A549 (cell line): ENCODE measurements around the gene HOXD8. TPM values are rescaled to one million over a fixed set of nuclear protein-coding genes. Genes with fewer than 3 reads are reported as not detected.

Source experiments
- ATAC-seq, 2 experiments: fragments of 200-7000 bp in 1 of 2; fragments of >200 bp in 1 of 2; cut with Nextera tagmentation in 1 of 2; cut with Tn5 transposase in 1 of 2; 3 replicates each; pipeline versions ENCODE4 v1.8.0 to v1.9.1; 2018 to 2020; ENCODE audit warnings: mild to moderate bottlenecking in 1 of 2, moderate library complexity in 1 of 2
- CTCF ChIA-PET: fragments of 300-600 bp; sonication (Branson Sonifier 250); formaldehyde crosslinking; extraction: SDS; loops from one replicate; lab custom pipeline; 2021; ENCODE audit warnings: antibody characterized with exemption, inconsistent platforms; lab: Yijun Ruan, JAX
- POLR2A ChIA-PET: fragments of 350-600 bp; formaldehyde crosslinking; extraction: SDS; loops from one replicate; lab custom pipeline; 2021; ENCODE audit warnings: antibody characterized with exemption, inconsistent platforms; lab: Yijun Ruan, JAX
- DNase-seq, 2 experiments: peaks; one replicate each; pipeline versions ENCODE4 v3.0.0 to v3.0.0-alpha.2; 2011 to 2016; ENCODE audit warnings: low read depth in 1 of 2, low spot score in 1 of 2
- FAIRE-seq: peaks from 2 replicates; lab custom pipeline; 2011; peaks lifted over from hg19 to GRCh38; lab: Jason Lieb, UNC
- H3K27ac ChIP-seq, 2 experiments: fragments of >200 bp; sonication (Bioruptor Twin); formaldehyde crosslinking; 3 replicates each; pipeline ENCODE4 v1.5.1; 2016 to 2017
- H3K4me1 ChIP-seq: fragments of >200 bp; sonication (Bioruptor Twin); formaldehyde crosslinking; 3 replicates; pipeline ENCODE4 v1.6.1; 2016
- H3K4me2 ChIP-seq: fragments of >200 bp; sonication (Bioruptor Twin); formaldehyde crosslinking; 3 replicates; pipeline ENCODE4 v1.6.1; 2016
- H3K4me3 ChIP-seq: fragments of >200 bp; sonication (Bioruptor Twin); formaldehyde crosslinking; 3 replicates; pipeline ENCODE4 v1.5.1; 2016
- H3K9me3 ChIP-seq: fragments of >200 bp; sonication (Bioruptor Twin); formaldehyde crosslinking; 3 replicates; pipeline ENCODE4 v1.6.1; 2016
- BCL3 ChIP-seq: fragments of >200 bp; sonication (Bioruptor Twin); formaldehyde crosslinking; IDR thresholded peaks from 3 replicates; pipeline ENCODE4 v1.6.1; 2016
- BHLHE40 ChIP-seq: IDR thresholded peaks from 2 replicates; pipeline ENCODE4 v1.6.1; 2012; ENCODE audit warnings: low read depth, low read length, inconsistent platforms
- CBX8 ChIP-seq: fragments of 200-600 bp; sonication (generic); IDR thresholded peaks from 2 replicates; pipeline ENCODE4 v1.6.1; 2016
- CHD2 ChIP-seq: fragments of 150-350 bp; IDR thresholded peaks from 2 replicates; pipeline ENCODE4 v1.6.1; 2014; ENCODE audit warnings: low read length; ENCODE audit not compliant: partially characterized antibody
- ESRRA ChIP-seq: fragments of 150-350 bp; IDR thresholded peaks from 2 replicates; pipeline ENCODE4 v1.6.1; 2014; ENCODE audit warnings: mild to moderate bottlenecking, low read length, borderline replicate concordance
- FOXS1 ChIP-seq: fragments of 250-450 bp; sonication (Bioruptor Pico); IDR thresholded peaks from 2 replicates; pipeline ENCODE4 v1.5.0; 2020; ENCODE audit warnings: mild to moderate bottlenecking, moderate library complexity
- HES2 ChIP-seq: fragments of >200 bp; sonication (Bioruptor Twin); formaldehyde crosslinking; IDR thresholded peaks from 2 replicates; pipeline ENCODE4 v1.6.1; 2016
- HMGXB4 ChIP-seq: fragments of 250-450 bp; sonication (Bioruptor Pico); IDR thresholded peaks from 2 replicates; pipeline ENCODE4 v1.5.0; 2021; ENCODE audit warnings: mild to moderate bottlenecking, moderate library complexity, borderline replicate concordance
- HOXA7 ChIP-seq: fragments of 250-450 bp; sonication (Bioruptor Pico); IDR thresholded peaks from 2 replicates; pipeline ENCODE4 v1.5.0; 2020; ENCODE audit warnings: mild to moderate bottlenecking, moderate library complexity
- JUN ChIP-seq, 2 experiments: fragments of >200 bp; sonication (Bioruptor Twin); formaldehyde crosslinking; IDR thresholded peaks; 2 replicates in 1 of 2; 3 replicates in 1 of 2; pipeline ENCODE4 v1.6.1; 2016 to 2017
- KDM1A ChIP-seq: fragments of 200-600 bp; sonication (generic); IDR thresholded peaks from 2 replicates; pipeline ENCODE4 v1.6.1; 2016; ENCODE audit warnings: low read depth, mild to moderate bottlenecking
- MAFK ChIP-seq: fragments of 450-650 bp; IDR thresholded peaks from 2 replicates; pipeline ENCODE4 v1.6.1; 2014; ENCODE audit not compliant: partially characterized antibody
- MYC ChIP-seq: IDR thresholded peaks from 2 replicates; pipeline ENCODE4 v1.6.1; 2012; ENCODE audit warnings: mild to moderate bottlenecking, inconsistent platforms, low read length, improper control_type of control experiment, borderline replicate concordance
- NPAS2 ChIP-seq: fragments of 250-450 bp; sonication (Bioruptor Pico); IDR thresholded peaks from 2 replicates; pipeline ENCODE4 v1.8.0; 2022; ENCODE audit warnings: mild to moderate bottlenecking, moderate library complexity, borderline replicate concordance
- NR3C1 ChIP-seq: fragments of >200 bp; sonication (Bioruptor Twin); formaldehyde crosslinking; IDR thresholded peaks from 3 replicates; pipeline ENCODE4 v1.6.1; 2017
- POLR2AphosphoS2 ChIP-seq: conservative IDR thresholded peaks from 2 replicates; pipeline ENCODE4 v1.6.1; 2012; ENCODE audit warnings: low read length, improper control_type of control experiment, inconsistent platforms
- RCOR1 ChIP-seq: fragments of 150-350 bp; IDR thresholded peaks from 2 replicates; pipeline ENCODE4 v1.6.1; 2014; ENCODE audit warnings: antibody characterized with exemption, low read length, low read depth
- REST ChIP-seq: fragments of 200-600 bp; sonication (generic); IDR thresholded peaks from 2 replicates; pipeline ENCODE4 v1.6.1; 2016; ENCODE audit warnings: antibody characterized with exemption, mild to moderate bottlenecking, moderate library complexity
- SREBF2 ChIP-seq: fragments of 450-650 bp; IDR thresholded peaks from 2 replicates; pipeline ENCODE4 v1.6.1; 2014; ENCODE audit warnings: mild to moderate bottlenecking, moderate library complexity
- TP53 ChIP-seq: fragments of 250-450 bp; sonication (Bioruptor Pico); IDR thresholded peaks from 2 replicates; pipeline ENCODE4 v1.5.0; 2021; ENCODE audit warnings: mild to moderate bottlenecking, moderate library complexity
- USF2 ChIP-seq: fragments of 450-650 bp; IDR thresholded peaks from 2 replicates; pipeline ENCODE4 v1.6.1; 2014; ENCODE audit warnings: antibody characterized with exemption
- ZFP36 ChIP-seq: fragments of 450-650 bp; IDR thresholded peaks from 2 replicates; pipeline ENCODE4 v1.6.1; 2014; ENCODE audit warnings: borderline replicate concordance; ENCODE audit not compliant: partially characterized antibody
- ZSCAN20 ChIP-seq: fragments of 250-450 bp; sonication (Bioruptor Pico); IDR thresholded peaks from 2 replicates; pipeline ENCODE4 v1.8.0; 2022; ENCODE audit warnings: mild to moderate bottlenecking, moderate library complexity
- WGBS: methylation state at CpG from one replicate; pipeline ENCODE4 v1.1.6; 2017; ENCODE audit errors: missing lambda C conversion rate; 5-methylcytosine and 5-hydroxymethylcytosine counted together
- polyA plus RNA-seq, 4 experiments: library from polyadenylated mRNA; depleted of rRNA in 3 of 4; stranded (reverse); fragments of >200 nt; fragmentation: RNase III in 1 of 4; extraction: RNeasy Plus Mini Kit Qiagen cat#74134 plus additional on column Dnase treatment in 1 of 4; gene quantifications; 2 replicates in 3 of 4; 3 replicates in 1 of 4; pipeline ENCODE4 v1.2.3, GENCODE V29; 2011 to 2017

The HOXD8 gene
- polyA plus RNA-seq, 2 of the 4 experiments (the other 2 are of a cell fraction): 3.8 to 8.5 TPM

- TF ChIP-seq JUN (IDR thresholded peaks at IDR 0.05): no peak
- no peak for TF ChIP-seq HMGXB4 (CRISPR knock-in tag)
- no peak for TF ChIP-seq ZSCAN20 (CRISPR knock-in tag)
- no peak for TF ChIP-seq USF2
- no peak for TF ChIP-seq RCOR1
These were observed 5.9 kb upstream of the HOXD8 start (continued) for GRCh38 chr2:176123411-176124109.

- TF ChIP-seq SREBF2 (no peak), MAFK (peak; percentile 4)
- ChIA-PET POLR2A (no interaction called here), CTCF (interaction anchor here (0.6 to 5.4 kb wide), 6 partner anchors 13 to 528 kb away, joined by 3 to 79 read pairs (median 20); no protein-coding TSS in a partner anchor)
- ATAC-seq (no peak), FAIRE-seq (no peak), DNase-seq (no peak)
- H3K4me2 ChIP-seq: no peak overlapping the region
- no peaks in the 10 kb centered on the region for H3K9me3 ChIP-seq
- H3K27ac ChIP-seq: no peak overlapping the region
- no peak overlapping the region for H3K4me3 ChIP-seq
- 79% methylated on average over 30 of the region's 34 CpGs for WGBS
- H3K4me1 ChIP-seq: no peaks in the 10 kb centered on the region
These were observed 5.2 kb upstream of the HOXD8 start for GRCh38 chr2:176124110-176124946.

- ATAC-seq (no peak), DNase-seq (no peak), FAIRE-seq (no peak)
- H3K4me2 ChIP-seq: no peak overlapping the region
- ChIA-PET CTCF (interaction anchor here (0.6 to 5.4 kb wide), 11 partner anchors 8 to 1031 kb away, joined by 3 to 79 read pairs (median 22); partner anchors contain the start of gene HOXD10), POLR2A (no interaction called here)
- H3K4me1 ChIP-seq: no peaks in the 10 kb centered on the region
- WGBS: 69% methylated on average over 7 of the region's 9 CpGs
- TF ChIP-seq ESRRA: no peak
- no peak for TF ChIP-seq SREBF2
- no peak for TF ChIP-seq POLR2AphosphoS2
- TF ChIP-seq MAFK: no peak
- TF ChIP-seq HES2: no peak
- no peak for TF ChIP-seq KDM1A
- no peak for TF ChIP-seq BCL3
- no peak for TF ChIP-seq REST
- TF ChIP-seq ZSCAN20 (CRISPR knock-in tag): no peak
- no peak for TF ChIP-seq TP53 (CRISPR knock-in tag)
- TF ChIP-seq MYC: no peak
- no peak for TF ChIP-seq BHLHE40
- TF ChIP-seq CBX8: no peak
- no peak for TF ChIP-seq FOXS1 (CRISPR knock-in tag)
- TF ChIP-seq ZFP36: no peak
- TF ChIP-seq CHD2: no peak
- TF ChIP-seq HOXA7 (CRISPR knock-in tag): no peak
- TF ChIP-seq NR3C1: no peak
- TF ChIP-seq NPAS2 (CRISPR knock-in tag): no peak
- no peaks in the 10 kb centered on the region for H3K9me3 ChIP-seq
- no peak overlapping the region for H3K27ac ChIP-seq
- H3K4me3 ChIP-seq: no peak overlapping the region
These were observed 4.3 kb upstream of the HOXD8 start for GRCh38 chr2:176124947-176125771.
